ENCODE measurements around the gene NRIP1.

- TF ChIP-seq CTCF (IDR thresholded peaks at IDR 0.05) (no peak), POLR2AphosphoS5 (IDR thresholded peaks at IDR 0.05) (no peak), POLR2A (IDR thresholded peaks at IDR 0.05) (no peak)
Observed at GRCh38 chr21:14962217-14962616, 102.6 kb downstream of the NRIP1 start.

Measured in prostate gland (tissue), 2 donors.